DMS53 treated with DMSO at 0.1 percent for 48 hours (cell line): ENCODE measurements around the gene MACROH2A1.

ENCODE experiments used
- DNase-seq: peaks from one replicate; lab custom pipeline; 2025; ENCODE audit not compliant: unreplicated experiment; lab: John Stamatoyannopoulos, UW

MACROH2A1 gene

DNA sequence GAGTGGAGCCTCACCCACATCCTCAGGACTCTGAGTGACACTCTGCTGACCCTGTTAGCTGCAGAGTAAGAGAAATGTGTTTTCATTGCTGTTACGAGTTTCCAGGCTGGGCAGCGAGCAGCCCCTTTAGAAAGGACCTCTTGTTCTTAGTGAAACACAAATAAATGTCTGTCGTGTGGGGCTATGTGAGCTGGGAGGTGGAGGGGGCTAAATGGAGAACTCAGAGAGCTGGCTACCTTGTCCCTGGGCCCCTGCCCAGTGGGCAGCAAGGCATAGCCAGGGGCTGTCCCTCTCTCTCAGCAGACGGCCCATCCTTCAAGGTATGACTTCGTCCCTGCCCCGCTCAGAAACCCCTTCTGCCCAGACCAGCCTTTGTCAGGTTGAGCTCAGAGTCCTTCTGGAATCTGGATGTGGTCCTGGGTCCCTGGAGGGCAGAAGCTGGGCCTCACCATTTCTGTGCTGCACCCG is 38.0 kb upstream of the MACROH2A1 start:
- DNase-seq: no peak

DNA sequence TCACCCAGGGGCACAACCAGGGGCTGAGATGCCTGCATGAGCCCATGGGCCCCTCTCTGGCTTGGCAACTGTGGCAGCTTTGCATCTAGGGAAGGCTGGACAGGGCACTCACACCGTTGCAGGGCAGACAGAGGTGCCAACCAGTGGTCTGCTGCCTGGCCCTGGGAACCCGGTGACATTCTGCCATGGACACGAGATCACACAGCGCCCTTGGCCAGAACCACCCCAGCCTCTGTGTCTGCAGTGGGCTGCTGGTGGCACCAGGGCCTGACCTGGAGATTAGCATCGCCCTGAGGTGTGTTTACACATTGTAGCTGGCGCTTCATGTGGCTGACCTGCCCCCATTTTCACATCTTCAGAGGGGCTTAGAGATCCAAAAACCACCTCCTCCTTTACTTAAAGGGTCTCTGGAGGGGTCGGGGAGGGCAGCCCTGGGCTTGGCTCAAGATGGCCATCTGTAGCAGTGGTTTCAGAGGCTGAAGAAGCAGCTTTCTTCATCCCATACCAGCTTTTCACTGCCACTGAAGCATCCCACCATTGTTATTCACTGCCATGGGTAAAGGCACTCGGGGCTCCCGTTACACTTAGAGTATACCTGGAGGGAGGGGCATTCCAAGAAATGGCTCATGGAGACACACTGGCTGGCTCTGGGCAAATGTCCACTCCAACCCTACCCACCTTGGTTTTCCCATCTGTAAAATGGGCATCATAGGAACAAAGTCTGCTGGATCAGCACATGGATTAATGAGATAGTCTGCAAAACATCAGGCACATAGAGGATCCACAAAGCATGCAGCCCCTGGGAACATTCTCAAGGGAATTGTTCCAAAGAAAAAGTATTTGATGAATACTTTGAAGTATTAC is 36.7 kb upstream of the MACROH2A1 start:
- DNase-seq: no peak

DNA sequence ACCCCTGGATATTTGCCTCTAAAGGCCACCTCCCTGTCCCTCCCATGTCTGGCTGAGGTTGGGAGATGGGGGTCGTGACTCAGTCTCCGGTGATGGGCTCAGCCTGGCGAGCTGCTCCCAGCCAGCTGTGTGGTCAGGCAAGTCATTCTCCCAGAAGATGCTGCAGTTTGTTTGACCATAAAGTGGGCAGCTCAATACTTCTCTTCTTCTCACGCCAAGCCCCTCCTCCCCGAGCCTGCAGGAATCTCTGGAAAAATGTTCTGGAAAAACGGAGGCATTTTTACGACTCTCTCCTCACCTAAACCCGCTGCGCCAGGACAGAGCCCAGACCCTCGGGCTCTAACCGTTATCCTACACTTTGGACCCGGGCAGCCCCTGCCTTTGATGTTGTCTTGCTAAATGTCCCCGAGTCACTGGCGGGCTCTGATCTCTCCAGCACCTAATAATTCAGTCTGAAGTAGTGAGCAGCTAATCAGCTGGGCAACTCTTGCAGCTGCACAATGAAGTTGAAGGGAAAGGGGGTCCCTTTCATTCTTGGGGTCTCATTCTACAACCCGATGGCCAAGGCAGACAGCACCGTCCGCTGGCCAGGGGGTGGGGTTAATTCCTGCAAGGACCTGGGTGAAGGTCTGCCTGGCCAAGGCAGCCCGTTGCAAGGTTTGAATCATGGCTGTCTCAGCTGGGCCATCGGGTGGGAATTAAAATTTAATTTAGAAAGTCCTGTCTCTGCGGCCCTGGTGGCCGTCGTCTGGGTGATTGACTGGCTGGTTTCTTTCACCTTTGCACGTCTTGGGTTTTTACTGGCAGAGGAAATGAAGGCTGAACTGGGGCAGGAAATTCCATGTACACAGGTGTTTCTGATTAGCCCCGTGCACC is 35.8 kb upstream of the MACROH2A1 start:
- no peak for DNase-seq

DNA sequence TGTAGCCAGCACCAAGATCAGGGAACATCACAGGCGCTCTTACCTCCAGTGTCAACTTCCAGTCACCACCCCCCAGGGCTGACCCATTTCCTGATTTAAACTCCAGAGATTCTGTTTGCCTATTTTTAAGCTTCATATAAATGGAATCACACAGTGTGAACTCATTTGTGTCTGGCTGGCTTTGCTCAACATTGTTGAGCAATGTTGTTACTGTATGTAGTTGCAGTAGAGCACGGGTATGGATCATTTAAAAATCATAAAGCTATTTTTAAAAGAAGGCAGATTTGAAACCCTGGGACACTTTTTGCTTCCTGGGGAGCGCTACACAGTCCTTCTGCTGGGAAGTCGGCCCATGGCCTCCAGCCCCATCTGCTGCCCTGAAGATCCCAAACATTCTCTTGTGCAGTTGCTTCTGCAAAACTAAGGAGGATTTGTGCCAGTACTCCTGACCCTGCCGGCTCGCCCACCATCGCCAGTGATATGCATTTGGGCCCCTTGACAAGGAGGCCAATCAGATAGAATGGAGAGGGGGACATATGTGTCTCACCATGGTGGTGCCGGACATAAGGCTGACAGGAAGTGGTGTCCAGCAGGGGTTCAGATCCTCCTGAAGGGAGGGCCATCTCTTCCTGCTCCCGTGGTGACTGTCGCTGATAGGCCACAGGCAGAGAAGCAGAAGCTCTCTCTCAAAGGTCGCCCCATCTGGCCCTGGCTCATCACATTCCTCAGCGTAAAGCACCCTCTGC is 34.8 kb upstream of the MACROH2A1 start:
- no peak for DNase-seq

DNA sequence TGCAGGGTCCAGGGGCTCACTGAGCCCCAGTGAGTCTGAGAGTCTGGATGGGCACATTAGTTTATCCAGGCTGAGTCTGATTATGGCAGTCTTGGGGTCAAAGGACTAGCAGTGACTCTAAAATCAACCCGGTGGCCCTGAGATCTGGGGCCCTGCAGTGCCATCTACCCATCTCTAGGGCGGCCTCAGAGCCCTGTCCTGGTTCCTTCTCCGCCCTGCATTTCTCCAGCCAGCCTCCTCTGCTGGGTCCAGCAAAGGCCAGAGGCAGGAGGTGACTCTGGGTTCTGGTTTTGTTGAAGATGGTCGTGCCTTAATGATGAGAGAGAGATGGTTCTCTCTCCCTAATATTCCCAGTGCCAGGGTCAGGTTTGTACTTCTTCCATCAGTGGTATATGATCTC is 33.1 kb upstream of the MACROH2A1 start:
- DNase-seq: no peak

DNA sequence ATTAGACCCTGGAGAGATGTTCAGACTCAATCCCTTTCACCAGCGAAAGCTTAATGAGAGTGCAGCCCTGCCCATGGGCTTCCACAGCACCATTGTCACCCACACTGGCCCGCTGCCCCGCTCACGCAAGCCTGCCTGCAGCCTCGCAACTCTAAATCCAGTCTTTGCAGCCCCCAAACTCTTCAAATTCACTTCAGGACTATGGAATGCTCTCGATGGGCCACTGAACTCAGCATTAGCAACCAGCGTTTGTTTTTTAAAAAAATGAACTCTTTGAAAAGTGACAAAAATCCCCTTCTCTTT is 31.1 kb upstream of the MACROH2A1 start:
- DNase-seq: no peak

DNA sequence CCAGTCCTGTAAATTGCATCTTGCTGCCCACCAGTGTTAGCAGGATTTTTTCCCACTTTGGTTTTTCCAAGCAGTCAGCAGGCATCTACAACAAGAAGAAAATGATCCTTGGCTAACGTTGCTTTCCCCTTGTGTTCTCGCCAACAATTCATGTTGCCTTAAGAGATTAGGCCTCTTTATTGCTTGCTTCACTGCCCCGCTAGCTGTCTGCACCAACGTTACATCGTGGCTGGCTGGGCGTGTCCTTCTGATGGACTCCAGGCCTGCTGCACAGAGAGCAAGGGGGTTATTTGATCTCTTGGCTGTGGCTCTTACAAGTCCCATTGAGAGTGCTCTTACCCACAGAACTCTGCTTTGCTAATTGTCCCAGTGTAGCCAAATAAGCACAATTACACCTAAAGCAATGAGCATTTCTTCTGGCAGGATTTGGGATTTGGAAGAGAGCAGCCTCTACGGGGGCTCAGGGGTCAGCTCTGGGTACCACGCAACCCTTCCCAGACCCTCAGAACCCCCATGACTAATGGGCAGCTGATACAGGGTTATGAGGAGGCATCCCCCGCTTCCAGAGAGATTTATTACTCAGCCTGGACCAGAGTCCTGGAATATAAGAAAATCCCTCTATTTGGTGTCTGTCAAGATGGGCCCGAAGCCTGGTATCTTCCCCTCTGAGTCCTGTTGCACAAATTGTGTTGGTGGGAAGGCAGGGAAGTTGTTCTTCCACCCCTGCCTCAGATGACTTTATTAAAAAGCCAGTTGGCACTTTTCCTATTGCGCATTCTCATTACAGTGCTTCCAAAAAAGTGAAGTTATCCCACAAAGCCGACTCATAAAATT is 30.5 kb upstream of the MACROH2A1 start:
- no peak for DNase-seq

DNA sequence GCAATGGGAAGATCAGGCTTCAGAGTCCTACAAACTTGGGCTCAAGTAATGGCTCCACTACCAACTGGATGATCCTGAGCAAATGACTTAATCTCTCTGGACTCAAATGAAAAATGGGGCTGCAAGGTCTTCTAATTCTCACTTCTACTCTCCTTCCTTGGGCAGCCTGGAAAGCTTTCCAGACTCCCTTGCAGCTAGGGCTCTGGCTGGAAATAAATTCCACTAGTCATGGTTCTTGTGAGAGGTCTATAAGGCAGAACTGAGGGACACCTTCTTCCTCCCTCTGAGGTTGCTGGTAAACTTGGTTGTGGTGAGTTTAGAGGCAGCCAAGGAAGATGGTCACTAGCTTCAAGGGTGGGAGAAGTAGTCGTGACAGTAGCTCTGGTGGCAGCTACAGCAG is 29.6 kb upstream of the MACROH2A1 start:
- no peak for DNase-seq

DNA sequence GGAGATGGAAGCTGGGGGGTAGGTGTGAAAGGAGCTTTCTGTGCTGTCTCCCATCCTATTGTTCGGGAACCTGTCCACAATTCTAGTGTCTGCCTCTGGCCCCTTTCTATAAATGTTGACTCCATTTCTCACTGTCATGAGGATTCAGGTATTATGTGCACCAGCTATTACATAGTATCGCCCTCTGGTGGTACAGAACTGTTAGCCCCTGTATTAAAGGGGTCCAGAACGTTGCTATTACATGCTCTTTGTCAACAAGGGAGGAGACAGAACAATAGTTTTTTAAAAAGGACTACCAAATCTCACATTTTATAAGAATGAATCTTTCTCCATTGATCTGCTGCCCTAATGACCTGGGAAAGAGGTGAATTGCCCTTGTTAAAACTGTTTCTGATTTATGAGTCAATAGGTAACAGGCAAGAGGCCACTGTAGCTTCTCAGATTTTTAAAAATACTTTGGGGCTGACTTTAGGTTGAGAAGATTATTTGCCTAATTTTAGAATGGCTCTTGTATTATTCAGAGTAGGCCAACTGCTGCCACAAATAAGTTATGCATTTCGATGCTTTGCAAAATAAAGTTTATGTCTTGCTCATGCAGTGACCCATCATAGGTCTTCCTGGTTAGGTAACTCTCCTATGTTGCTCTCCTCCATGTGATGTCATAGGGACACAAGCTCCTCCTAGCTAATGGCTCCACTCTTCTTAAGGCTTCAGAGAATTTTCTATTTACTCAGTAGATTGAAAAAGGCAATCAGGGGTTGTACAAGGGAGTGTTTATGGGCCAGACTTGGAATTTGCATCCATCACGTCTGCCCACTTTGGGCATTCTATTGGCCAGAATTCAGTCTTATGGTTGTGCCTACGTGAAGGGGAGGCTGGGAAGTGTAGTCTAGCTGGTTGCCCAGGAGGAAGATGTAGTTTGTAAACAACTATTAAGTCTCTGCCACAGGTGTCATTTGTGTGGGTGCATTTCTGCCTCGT is 27.4 kb upstream of the MACROH2A1 start:
- peak; percentile 52 for DNase-seq

DNA sequence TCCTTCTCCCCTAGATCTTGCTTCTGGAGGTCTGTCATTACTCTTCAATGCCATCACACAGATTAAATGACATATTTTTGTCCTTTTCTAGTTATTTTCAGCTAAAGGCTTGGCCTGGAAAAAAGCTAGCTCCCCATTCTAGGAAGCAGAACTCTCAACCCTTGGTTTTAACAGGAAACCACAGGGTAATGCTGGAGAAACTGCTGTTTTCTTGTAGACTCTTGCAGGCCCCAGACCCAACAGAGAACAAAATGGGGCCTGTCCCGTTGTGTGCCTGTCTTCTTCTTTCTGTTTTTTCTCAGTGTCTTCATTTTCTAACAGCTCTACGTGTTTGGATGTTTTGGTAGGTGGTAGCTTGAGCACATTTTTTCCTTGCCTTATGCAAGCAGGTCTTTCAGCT is 26.6 kb upstream of the MACROH2A1 start:
- DNase-seq: no peak

DNA sequence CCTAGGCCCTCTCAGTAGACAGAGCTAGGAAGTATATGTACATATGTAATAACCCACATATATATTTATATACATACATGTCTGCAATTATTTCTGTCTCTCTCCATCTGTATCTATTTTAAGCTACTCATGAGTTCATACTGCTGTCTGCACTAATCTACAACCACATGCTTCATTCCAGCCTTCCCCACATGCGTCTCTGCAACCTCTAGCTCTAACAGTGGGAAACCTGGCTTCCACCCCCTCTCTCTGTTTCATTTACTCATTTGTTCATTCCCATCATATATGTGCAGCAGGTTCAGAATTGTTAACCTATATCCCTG is 24.8 kb upstream of the MACROH2A1 start:
- no peak for DNase-seq

DNA sequence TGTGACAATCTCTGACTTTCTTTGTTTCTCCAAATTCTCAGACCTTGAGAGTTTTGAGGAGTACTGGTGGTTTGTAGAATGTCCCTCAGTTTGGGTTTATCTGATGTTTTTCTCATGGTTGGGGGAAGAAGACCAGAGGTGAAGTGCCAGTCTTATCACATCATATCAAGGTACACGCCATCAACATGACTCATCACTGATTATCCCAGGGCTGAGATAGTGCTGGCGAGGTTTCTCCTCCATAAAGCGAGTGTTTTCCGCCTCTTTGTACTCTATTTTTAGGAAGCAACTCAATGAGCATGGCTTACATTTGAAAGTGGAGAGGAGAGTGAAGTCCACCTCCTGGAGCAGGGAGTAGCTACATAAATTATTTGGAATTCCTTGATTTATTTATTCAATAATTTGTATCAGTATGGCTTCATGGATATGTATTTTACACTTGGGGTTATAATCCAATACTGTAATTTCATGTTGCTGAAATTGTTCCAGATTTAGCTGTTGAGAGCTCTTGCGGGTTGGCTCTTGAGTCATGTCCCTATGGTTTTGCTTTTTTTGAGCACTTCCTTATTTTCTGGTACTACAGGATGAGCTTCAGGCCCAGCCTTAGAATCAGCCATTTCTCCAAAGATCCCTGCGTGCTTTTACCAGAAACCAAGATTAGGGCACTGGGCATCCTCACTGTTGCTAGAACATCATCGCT is 24.3 kb upstream of the MACROH2A1 start:
- DNase-seq: no peak

DNA sequence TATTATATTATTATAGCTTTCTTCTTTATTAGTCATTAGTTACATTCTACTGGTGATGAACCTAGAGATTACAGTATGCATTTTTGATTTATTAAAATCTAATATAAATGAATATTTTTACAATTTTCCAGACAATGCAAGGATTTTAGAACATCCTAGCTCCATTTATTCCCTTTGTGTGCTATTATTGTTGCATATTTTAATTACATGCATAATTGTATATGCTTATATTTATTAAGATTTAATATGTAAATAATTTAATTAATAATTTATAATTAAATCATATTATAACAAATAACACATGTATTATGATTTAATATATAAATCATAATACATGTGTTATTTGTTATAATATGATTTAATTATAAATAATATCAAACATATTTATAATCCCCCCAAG is 23.4 kb upstream of the MACROH2A1 start:
- DNase-seq: no peak

DNA sequence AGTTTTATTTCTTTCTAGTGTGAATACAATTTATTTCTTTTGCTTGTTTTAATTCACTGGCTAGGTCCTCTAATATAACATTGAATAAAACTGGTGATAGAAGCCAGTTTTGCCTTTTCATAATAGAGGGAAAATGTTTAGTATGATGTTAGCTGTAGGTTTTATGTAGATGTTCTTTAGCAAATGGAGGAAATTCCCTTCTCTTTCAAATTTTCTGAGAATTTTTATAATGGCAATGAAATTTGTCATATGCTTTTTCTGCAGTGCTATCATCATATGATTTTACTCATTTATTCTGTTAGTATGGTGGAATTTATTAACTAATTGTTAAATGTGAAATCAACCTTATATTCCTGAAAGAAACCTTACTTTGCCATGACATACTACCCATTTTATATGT is 18.1 kb upstream of the MACROH2A1 start:
- no peak for DNase-seq

DNA sequence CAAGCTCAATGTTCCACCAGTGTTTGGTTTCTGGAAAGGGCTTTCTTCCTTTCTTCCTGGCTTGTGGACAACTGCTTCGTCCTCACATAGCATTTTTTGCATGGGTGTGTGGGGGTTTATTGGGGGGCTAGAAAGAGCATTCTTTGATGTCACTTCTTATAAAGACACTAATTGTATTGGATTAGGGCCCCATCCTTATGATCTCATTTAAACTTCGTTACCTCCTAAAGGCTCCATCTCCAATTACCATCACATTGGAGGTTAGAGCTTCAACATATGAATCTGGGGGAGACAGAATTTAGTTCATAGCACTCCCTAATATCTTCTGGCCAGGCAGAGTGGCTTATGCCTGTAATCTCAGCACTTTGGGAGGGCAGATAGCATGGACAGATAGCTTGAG is 6.1 kb upstream of the MACROH2A1 start:
- no peak for DNase-seq

DNA sequence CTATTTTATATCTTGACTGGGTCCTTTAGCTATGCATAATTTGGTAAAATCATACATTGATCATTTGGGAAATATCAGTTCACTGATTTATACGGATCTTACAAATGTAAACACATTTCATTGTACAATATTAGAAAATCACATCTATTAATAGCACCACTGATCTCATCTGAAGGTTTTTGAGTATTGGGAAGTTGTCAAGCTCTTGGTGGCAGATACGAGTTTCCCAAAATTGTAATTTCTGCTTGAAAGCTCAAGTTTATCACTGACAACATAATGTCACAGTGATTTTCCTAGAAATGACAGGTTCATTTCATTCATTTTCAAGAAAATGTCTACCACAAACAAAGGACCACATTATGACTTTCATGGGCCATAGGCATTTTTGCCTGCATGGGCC is 3.0 kb upstream of the MACROH2A1 start:
- no peak for DNase-seq

DNA sequence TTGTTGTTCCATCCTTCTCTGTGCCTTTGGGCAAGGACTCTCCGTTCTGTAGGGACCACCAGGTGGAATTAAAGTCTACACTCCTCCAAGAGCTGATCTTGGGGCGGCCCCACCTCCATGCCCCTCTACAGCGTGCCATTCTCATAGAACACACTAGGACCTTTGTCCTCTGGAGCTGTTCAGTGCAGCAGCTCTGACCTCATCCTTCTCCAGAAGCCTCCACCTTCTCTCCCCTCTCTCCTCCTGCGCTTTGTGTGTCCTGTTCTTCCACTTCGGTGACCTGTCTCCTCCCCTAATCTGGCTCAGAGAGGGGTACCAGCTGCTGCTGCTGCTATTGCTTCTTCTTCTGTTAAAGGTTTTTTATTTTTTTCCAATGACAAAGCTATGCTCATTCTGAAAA is 1.8 kb upstream of the MACROH2A1 start:
- DNase-seq: peak; percentile 7

DNA sequence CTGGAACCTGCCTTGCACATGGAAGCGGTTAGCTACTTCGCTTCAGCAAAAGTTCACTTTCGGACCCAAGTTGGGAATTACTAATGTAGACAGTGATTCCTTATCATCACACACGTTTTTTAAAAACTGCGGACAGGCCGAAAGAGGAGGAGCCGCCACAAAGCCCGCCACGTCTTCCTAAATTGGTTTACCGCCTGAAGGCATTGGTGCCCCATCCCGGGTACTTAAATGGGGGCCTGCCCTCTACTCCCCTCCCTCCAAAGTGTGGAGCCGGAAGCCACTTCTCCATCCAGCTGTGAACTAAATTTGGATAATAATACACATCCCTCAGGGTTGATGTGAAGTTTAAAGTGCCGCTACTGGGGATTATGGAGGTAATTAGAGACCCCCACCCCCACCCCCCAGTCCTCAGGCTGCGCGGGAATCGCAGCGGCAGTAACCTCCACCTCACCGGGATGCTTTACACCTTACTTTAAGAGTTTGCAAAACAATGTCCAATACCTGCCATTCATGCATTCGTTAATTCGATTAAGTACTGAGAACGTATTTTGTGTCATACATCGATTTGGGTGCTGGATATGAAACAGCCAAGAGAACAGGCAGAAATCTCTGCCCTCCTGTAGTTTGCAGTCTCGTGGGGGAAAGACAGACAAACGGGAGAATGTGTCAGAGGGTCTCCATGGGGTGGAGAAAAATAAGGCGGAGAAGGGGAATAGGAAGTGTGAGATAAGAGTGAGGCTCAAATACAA is 937 bp upstream of the MACROH2A1 start:
- no peak for DNase-seq
